ENCODE results near the gene LGALS3BP.
"Not testable (repeated sequence)": the region's sequence is repeated elsewhere in the genome, so short reads cannot be mapped to it uniquely, and the experiment has no call there.

LGALS3BP gene

GRCh38 chr17:78963378-78963777, 16.3 kb downstream of the LGALS3BP start:
- DNase-seq (ENCODE audit: low read depth, low spot score), result no peak

- not testable (repeated sequence) for DNase-seq (ENCODE audit: low read depth, low spot score)
Measured at GRCh38 chr17:78962984-78963348, 16.8 kb downstream of the LGALS3BP start.

GRCh38 chr17:78962345-78962983, 17.3 kb downstream of the LGALS3BP start:
- DNase-seq (ENCODE audit: low read depth, low spot score), result no peak

GRCh38 chr17:78961571-78961970, 18.2 kb downstream of the LGALS3BP start:
- DNase-seq (ENCODE audit: low read depth, low spot score), result no peak

- DNase-seq (ENCODE audit: low read depth, low spot score), result no peak
Measured at GRCh38 chr17:78960928-78961327, 18.8 kb downstream of the LGALS3BP start.

- DNase-seq (ENCODE audit: low read depth, low spot score), result no peak
Measured at GRCh38 chr17:78959803-78960202, 19.9 kb downstream of the LGALS3BP start.

GRCh38 chr17:78958641-78959127, 21.0 kb downstream of the LGALS3BP start:
- DNase-seq (ENCODE audit: low read depth, low spot score), result no peak

- DNase-seq (ENCODE audit: low read depth, low spot score), result no peak
Measured at GRCh38 chr17:78957128-78957527, 22.6 kb downstream of the LGALS3BP start.

- DNase-seq (ENCODE audit: low read depth, low spot score), result no peak
Measured at GRCh38 chr17:78956254-78956653, 23.5 kb downstream of the LGALS3BP start.

- no peak for DNase-seq (ENCODE audit: low read depth, low spot score)
Measured at GRCh38 chr17:78954684-78955083, 25.0 kb downstream of the LGALS3BP start.

- DNase-seq (ENCODE audit: low read depth, low spot score), result no peak
Measured at GRCh38 chr17:78953356-78954350, 26.1 kb downstream of the LGALS3BP start.

- no peak for DNase-seq (ENCODE audit: low read depth, low spot score)
Measured at GRCh38 chr17:78952706-78953105, 27.0 kb downstream of the LGALS3BP start.

- DNase-seq (ENCODE audit: low read depth, low spot score), result no peak
Measured at GRCh38 chr17:78951967-78952551, 27.7 kb downstream of the LGALS3BP start.

GRCh38 chr17:78950870-78951269, 28.9 kb downstream of the LGALS3BP start:
- DNase-seq (ENCODE audit: low read depth, low spot score), result no peak

- DNase-seq (ENCODE audit: low read depth, low spot score), result no peak
Measured at GRCh38 chr17:78947235-78948149, 32.2 kb downstream of the LGALS3BP start.

- no peak for DNase-seq (ENCODE audit: low read depth, low spot score)
Measured at GRCh38 chr17:78946631-78947030, 33.1 kb downstream of the LGALS3BP start.

- no peak for DNase-seq (ENCODE audit: low read depth, low spot score)
Measured at GRCh38 chr17:78946131-78946530, 33.6 kb downstream of the LGALS3BP start.

GRCh38 chr17:78945455-78945854, 34.3 kb downstream of the LGALS3BP start:
- not testable (repeated sequence) for DNase-seq (ENCODE audit: low read depth, low spot score)

GRCh38 chr17:78944956-78945355, 34.8 kb downstream of the LGALS3BP start:
- DNase-seq (ENCODE audit: low read depth, low spot score), result no peak

GRCh38 chr17:78944026-78944425, 35.7 kb downstream of the LGALS3BP start:
- DNase-seq (ENCODE audit: low read depth, low spot score), result no peak

GRCh38 chr17:78940708-78941107, 39.0 kb downstream of the LGALS3BP start:
- no peak for DNase-seq (ENCODE audit: low read depth, low spot score)

Data from activated naive CD8-positive, alpha-beta T cell treated with anti-CD3 and anti-CD28 coated beads, Interleukin-2, amount 50 U/mL, for 16 hours (primary cell).